Measurements from ENCODE around the gene METTL18.

DNA sequence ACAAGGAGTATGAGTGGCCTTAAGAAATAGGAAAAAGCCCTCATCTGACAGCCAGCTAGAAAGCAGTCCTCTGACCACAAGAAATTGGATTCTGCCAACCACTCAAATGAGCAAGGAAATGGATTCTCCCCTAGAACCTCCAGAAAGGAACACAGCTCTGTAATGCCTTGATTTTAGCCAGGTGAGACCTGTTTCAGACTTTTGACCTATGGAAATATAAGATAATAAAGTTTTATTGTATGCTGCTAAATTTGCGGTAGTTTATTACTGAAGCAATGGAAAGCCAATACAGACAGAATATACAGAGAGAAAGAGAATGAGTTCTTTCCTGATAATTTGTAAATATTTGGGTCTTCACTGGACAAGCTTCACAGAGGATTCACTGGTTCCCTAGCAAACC lies 32.0 kb downstream of the METTL18 start:
- TF ChIP-seq, protein P1, sequence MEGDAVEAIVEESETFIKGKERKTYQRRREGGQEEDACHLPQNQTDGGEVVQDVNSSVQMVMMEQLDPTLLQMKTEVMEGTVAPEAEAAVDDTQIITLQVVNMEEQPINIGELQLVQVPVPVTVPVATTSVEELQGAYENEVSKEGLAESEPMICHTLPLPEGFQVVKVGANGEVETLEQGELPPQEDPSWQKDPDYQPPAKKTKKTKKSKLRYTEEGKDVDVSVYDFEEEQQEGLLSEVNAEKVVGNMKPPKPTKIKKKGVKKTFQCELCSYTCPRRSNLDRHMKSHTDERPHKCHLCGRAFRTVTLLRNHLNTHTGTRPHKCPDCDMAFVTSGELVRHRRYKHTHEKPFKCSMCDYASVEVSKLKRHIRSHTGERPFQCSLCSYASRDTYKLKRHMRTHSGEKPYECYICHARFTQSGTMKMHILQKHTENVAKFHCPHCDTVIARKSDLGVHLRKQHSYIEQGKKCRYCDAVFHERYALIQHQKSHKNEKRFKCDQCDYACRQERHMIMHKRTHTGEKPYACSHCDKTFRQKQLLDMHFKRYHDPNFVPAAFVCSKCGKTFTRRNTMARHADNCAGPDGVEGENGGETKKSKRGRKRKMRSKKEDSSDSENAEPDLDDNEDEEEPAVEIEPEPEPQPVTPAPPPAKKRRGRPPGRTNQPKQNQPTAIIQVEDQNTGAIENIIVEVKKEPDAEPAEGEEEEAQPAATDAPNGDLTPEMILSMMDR (IDR thresholded peaks at IDR 0.05): no peak
- no peak for TF ChIP-seq ZFX (IDR thresholded peaks at IDR 0.05; ENCODE audit: borderline replicate concordance)
